ENCODE results near the gene ZNF618. TPM values are rescaled to one million over a fixed set of nuclear protein-coding genes. Genes with fewer than 3 reads are reported as not detected.

The ZNF618 gene
- total RNA-seq, 1 donor from 2014 or later = 51.5 TPM

GRCh38 chr9:113933671-113934070 is 57.6 kb downstream of the ZNF618 start:
- H3K4me3 Mint-ChIP-seq = no peak overlapping the region
- TF ChIP-seq, protein P1, sequence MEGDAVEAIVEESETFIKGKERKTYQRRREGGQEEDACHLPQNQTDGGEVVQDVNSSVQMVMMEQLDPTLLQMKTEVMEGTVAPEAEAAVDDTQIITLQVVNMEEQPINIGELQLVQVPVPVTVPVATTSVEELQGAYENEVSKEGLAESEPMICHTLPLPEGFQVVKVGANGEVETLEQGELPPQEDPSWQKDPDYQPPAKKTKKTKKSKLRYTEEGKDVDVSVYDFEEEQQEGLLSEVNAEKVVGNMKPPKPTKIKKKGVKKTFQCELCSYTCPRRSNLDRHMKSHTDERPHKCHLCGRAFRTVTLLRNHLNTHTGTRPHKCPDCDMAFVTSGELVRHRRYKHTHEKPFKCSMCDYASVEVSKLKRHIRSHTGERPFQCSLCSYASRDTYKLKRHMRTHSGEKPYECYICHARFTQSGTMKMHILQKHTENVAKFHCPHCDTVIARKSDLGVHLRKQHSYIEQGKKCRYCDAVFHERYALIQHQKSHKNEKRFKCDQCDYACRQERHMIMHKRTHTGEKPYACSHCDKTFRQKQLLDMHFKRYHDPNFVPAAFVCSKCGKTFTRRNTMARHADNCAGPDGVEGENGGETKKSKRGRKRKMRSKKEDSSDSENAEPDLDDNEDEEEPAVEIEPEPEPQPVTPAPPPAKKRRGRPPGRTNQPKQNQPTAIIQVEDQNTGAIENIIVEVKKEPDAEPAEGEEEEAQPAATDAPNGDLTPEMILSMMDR (conservative IDR thresholded peaks at IDR 0.05) = no peak

DNA sequence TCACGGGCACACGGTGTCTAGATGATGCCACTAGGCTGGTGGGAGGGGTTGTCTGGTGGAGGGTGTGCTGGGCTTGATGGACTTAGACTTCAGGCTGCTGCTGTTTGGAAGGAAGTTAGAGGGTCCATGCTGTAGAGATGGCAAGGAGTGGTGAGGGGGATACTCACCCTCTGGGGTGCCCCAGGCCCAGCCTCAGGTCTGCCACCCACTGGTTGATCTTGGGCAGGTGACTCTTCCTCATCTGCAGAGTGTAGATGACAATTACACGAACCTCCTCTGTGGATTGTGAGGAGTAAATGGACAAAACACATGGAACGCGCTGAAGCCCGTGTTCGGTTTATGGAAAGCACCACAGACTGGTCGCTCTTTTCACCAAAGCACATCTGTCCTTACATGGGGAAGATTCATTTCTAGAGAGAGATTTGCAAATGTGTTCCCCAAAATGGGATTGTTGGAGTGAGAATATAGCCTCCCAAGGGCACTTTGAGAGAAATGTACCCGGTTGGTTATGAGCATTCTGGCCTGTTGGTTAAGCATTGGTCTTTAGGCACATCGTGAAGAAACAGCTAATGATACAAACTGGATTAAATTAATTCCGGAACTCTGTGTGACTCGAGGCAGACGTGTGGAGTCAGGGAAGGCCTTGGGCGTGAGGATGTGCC is 58.2 kb downstream of the ZNF618 start:
- TF ChIP-seq, protein P1 (conservative IDR thresholded peaks at IDR 0.05) = no peak
- H3K4me1 Mint-ChIP-seq (ENCODE audit: unreplicated experiment) = peaks cover 15% of the 10 kb centered on the region
- no peak overlapping the region for H3K27ac Mint-ChIP-seq
- H3K27me3 Mint-ChIP-seq = no peaks in the 10 kb centered on the region
- H3K4me3 Mint-ChIP-seq = no peak overlapping the region
- H3K9me3 Mint-ChIP-seq = no peaks in the 10 kb centered on the region
- H3K36me3 Mint-ChIP-seq = peaks cover 8% of the 10 kb centered on the region
- no peak for DNase-seq (ENCODE audit: extremely low spot score, unreplicated experiment)

More at GRCh38 chr9:113933671-113934070, 57.6 kb downstream of the ZNF618 start:
- Mint-ChIP-seq H3K9me3 (no peaks in the 10 kb centered on the region), H3K27ac (no peak overlapping the region), H3K36me3 (peaks cover 8% of the 10 kb centered on the region), H3K4me1 (ENCODE audit: unreplicated experiment) (peaks cover 15% of the 10 kb centered on the region), H3K27me3 (no peaks in the 10 kb centered on the region)
- DNase-seq (ENCODE audit: extremely low spot score, unreplicated experiment) = no peak

DNA sequence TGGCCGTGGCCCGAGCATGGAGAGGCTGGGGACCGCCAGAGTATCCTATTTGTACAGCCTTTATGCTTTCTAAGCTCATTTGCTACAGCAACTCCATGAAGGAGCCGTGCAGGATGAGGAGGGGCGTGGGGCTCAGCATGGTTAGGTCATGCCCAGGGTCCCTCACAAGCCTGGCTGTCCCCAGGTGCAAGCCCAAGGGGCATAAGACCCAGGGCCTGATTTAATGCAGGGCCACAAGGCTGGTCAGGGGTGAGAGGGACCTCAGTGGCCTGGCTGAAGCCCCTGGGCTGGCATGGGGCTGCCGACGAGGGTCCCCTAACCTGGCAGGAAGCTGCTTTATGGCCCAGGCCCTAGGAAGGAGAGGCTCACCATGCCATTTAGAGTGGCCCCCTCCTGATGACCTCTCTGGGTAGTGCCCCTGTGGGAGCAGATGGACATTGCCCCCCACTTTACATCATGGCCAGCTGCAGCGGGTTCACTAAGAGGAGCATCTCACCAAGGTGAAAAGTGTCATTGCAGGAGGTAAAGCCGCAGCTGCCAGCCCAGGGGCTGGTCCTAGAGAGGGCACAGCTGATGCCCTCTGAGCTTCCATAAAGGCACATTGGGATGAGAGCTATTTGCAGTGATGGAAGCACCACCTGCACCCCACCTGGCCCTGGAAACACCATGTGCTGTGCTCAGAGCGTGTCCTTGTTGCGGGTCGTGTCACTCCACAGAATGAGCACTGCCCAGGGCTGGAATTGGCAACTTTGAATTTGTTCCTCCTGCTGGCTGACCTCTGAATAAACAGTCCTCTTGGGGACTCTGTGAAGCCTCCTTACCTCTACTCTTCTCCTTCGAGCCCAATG is 58.9 kb downstream of the ZNF618 start:
- TF ChIP-seq, protein P1 (conservative IDR thresholded peaks at IDR 0.05) = no peak
- DNase-seq (ENCODE audit: extremely low spot score, unreplicated experiment) = no peak
- peaks cover 4% of the 10 kb centered on the region for H3K36me3 Mint-ChIP-seq
- no peaks in the 10 kb centered on the region for H3K27me3 Mint-ChIP-seq
- no peak overlapping the region for H3K27ac Mint-ChIP-seq
- no peaks in the 10 kb centered on the region for H3K9me3 Mint-ChIP-seq
- H3K4me3 Mint-ChIP-seq = no peak overlapping the region
- peaks cover 11% of the 10 kb centered on the region for H3K4me1 Mint-ChIP-seq (ENCODE audit: unreplicated experiment)

- Mint-ChIP-seq H3K4me1 (ENCODE audit: unreplicated experiment) (peaks cover 11% of the 10 kb centered on the region), H3K4me3 (no peak overlapping the region), H3K27me3 (no peaks in the 10 kb centered on the region), H3K9me3 (peaks cover 2% of the 10 kb centered on the region), H3K27ac (no peak overlapping the region), H3K36me3 (peaks cover 5% of the 10 kb centered on the region)
- no peak for DNase-seq (ENCODE audit: extremely low spot score, unreplicated experiment)
- TF ChIP-seq, protein P1 (conservative IDR thresholded peaks at IDR 0.05) = no peak
Measured at GRCh38 chr9:113935677-113936380, 59.7 kb downstream of the ZNF618 start.

DNA sequence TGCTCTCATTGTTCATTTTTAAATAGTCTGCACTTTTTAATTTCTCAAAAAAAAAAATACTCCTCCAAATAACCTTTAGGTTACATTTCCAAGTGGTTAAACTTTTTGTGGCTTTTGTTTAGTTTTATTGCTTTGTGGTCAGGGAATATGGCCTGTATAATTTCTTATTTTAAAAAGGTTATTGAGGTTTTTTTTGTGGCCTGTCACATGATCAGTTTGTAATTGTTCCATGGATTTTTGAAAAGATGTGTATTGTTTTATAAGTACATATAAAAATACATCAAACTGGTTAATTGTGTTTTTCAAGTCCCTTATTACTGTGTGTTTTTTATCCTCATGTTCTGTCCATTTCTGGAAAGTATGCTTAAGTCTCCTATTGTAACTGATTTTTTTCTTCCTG is 64.0 kb downstream of the ZNF618 start:
- TF ChIP-seq, protein P1 (conservative IDR thresholded peaks at IDR 0.05) = no peak
- peaks cover 15% of the 10 kb centered on the region for H3K4me1 Mint-ChIP-seq (ENCODE audit: unreplicated experiment)
- no peak overlapping the region for H3K4me3 Mint-ChIP-seq
- H3K36me3 Mint-ChIP-seq = peaks cover 27% of the 10 kb centered on the region
- H3K27me3 Mint-ChIP-seq = no peaks in the 10 kb centered on the region
- no peak for DNase-seq (ENCODE audit: extremely low spot score, unreplicated experiment)
- H3K27ac Mint-ChIP-seq = no peak overlapping the region
- H3K9me3 Mint-ChIP-seq = peaks cover 7% of the 10 kb centered on the region

All from type B pancreatic cell (in vitro differentiated cells).